HCT116 (cell line): Measurements from ENCODE around the gene SLC8A2. TPM values are rescaled to one million over a fixed set of nuclear protein-coding genes. Genes with fewer than 3 reads are reported as not detected.

Experiments
- ATAC-seq: fragments of 200-7000 bp; cut with Tn5 transposase; 2 replicates; pipeline ENCODE4 v1.9.1; 2020; ENCODE audit warnings: mild to moderate bottlenecking, moderate library complexity
- BruUV-seq: library from RNA; stranded (reverse); fragments of 400-500 nt; replicated peaks from 2 replicates; lab custom pipeline; 2021; lab: Mats Ljungman, UMichigan
- CTCF ChIA-PET: fragments of 300-600 bp; sonication (Branson Sonifier 250); formaldehyde crosslinking; loops from one replicate; lab custom pipeline; 2021; ENCODE audit warnings: antibody characterized with exemption; lab: Charles Lee
- POLR2A ChIA-PET: fragments of 300-600, 350-600 bp; sonication (Branson Sonifier 250); formaldehyde crosslinking; loops from one replicate; lab custom pipeline; 2021; ENCODE audit warnings: antibody characterized with exemption; lab: Charles Lee
- RAD21 ChIA-PET, 2 experiments: fragments of 300-600 bp; sonication (Branson Sonifier 250); formaldehyde crosslinking; loops; one replicate each; lab custom pipeline; 2023; ENCODE audit warnings: low total read pairs in 2 of 2; ENCODE audit not compliant: uncharacterized antibody in 2 of 2, unreplicated experiment in 2 of 2, low non-redundant PET in 1 of 2; lab: Charles Lee
- DNase-seq: peaks from one replicate; pipeline ENCODE4 v3.0.0-alpha.2; 2010; ENCODE audit warnings: low read depth, low spot score
- H2AFZ ChIP-seq: fragments of 200-600 bp; shearing (Covaris generic), sonication (generic); 2 replicates; pipeline ENCODE4 v1.6.1; 2017; ENCODE audit warnings: low read depth, mixed run types, mixed read lengths, antibody characterized with exemption, low read length; ENCODE audit not compliant: poor library complexity, severe bottlenecking
- H3K27ac ChIP-seq: 2 replicates; pipeline ENCODE4 v1.5.1; 2012; ENCODE audit warnings: low read depth, low read length
- H3K27me3 ChIP-seq: fragments of 200-600 bp; sonication (generic); 2 replicates; pipeline ENCODE4 v1.6.1; 2016; ENCODE audit warnings: mixed run types, low read length, mixed read lengths; ENCODE audit not compliant: insufficient read depth
- H3K36me3 ChIP-seq, 2 experiments: fragments of 200-500 bp in 1 of 2; fragments of 200-600 bp in 1 of 2; sonication (Bioruptor generic) in 1 of 2; sonication (generic) in 1 of 2; 2 replicates each; pipeline versions ENCODE4 v1.5.1 to v1.6.1; 2014 to 2016; ENCODE audit warnings: low read length in 2 of 2, inconsistent platforms in 1 of 2, mixed read lengths in 1 of 2, mixed run types in 1 of 2; ENCODE audit not compliant: insufficient read depth in 2 of 2, control insufficient read depth in 1 of 2
- H3K4me1 ChIP-seq, 2 experiments: fragments of 200-600 bp in 1 of 2; sonication (generic) in 1 of 2; 2 replicates each; pipeline versions ENCODE4 v1.5.1 to v1.6.1; 2012 to 2017; ENCODE audit warnings: low read length in 2 of 2, inconsistent platforms in 1 of 2, mild to moderate bottlenecking in 1 of 2, mixed read lengths in 1 of 2, mixed run types in 1 of 2, moderate library complexity in 1 of 2; ENCODE audit not compliant: insufficient read depth in 2 of 2, control insufficient read depth in 1 of 2
- H3K4me2 ChIP-seq: fragments of 200-600 bp; sonication (generic); 2 replicates; pipeline ENCODE4 v1.6.1; 2017; ENCODE audit warnings: mixed run types, low read length, mixed read lengths
- H3K4me3 ChIP-seq, 2 experiments: fragments of 200-600 bp in 1 of 2; sonication (generic) in 1 of 2; replicated peaks in 1 of 2; 2 replicates each; pipeline ENCODE4 v1.5.1; 2011 to 2016; ENCODE audit warnings: low read length in 2 of 2, control low read depth in 1 of 2, low read depth in 1 of 2, mild to moderate bottlenecking in 1 of 2, mixed read lengths in 1 of 2, mixed run types in 1 of 2
- H3K79me2 ChIP-seq: fragments of 200-600 bp; sonication (generic); 2 replicates; pipeline ENCODE4 v1.6.1; 2017; ENCODE audit warnings: mild to moderate bottlenecking, mixed run types, low read length, moderate library complexity, mixed read lengths; ENCODE audit not compliant: insufficient read depth
- H3K9ac ChIP-seq: fragments of 200-600 bp; sonication (generic); 2 replicates; pipeline ENCODE4 v1.6.1; 2016; ENCODE audit warnings: low read length, mixed read lengths
- H3K9me2 ChIP-seq: fragments of 200-600 bp; sonication (generic), shearing (Covaris generic); 2 replicates; pipeline ENCODE4 v1.6.1; 2017; ENCODE audit warnings: mixed run types, mild to moderate bottlenecking, moderate library complexity; ENCODE audit not compliant: insufficient read depth
- H3K9me3 ChIP-seq, 2 experiments: fragments of 200-500 bp in 1 of 2; fragments of 200-600 bp in 1 of 2; sonication (Bioruptor generic) in 1 of 2; sonication (generic) in 1 of 2; 2 replicates each; pipeline ENCODE4 v1.6.1; 2014 to 2017; ENCODE audit warnings: low read length in 2 of 2, mixed read lengths in 2 of 2, inconsistent platforms in 1 of 2, low read depth in 1 of 2, mild to moderate bottlenecking in 1 of 2, mixed run types in 1 of 2, moderate library complexity in 1 of 2; ENCODE audit not compliant: control insufficient read depth in 1 of 2, insufficient read depth in 1 of 2
- H4K20me1 ChIP-seq: fragments of 200-600 bp; sonication (generic), shearing (Covaris generic); 2 replicates; pipeline ENCODE4 v1.6.1; 2017; ENCODE audit warnings: mixed run types, mild to moderate bottlenecking, moderate library complexity; ENCODE audit not compliant: insufficient read depth
- EGR1 ChIP-seq: IDR thresholded peaks from 2 replicates; pipeline ENCODE4 v1.6.1; 2012; ENCODE audit warnings: low read depth
- TCF7L2 ChIP-seq: IDR thresholded peaks from 2 replicates; pipeline ENCODE4 v1.7.0; 2011; ENCODE audit warnings: borderline replicate concordance, inconsistent platforms; ENCODE audit not compliant: insufficient read depth, insufficient read length; ENCODE audit errors: extremely low read depth
- intact Hi-C: fragments of 100-400 bp; cut with micrococcal nuclease; formaldehyde crosslinking; loops from 2 replicates; pipeline ENCODE4 v1.10.0; 2022
- total RNA-seq: library from RNA; stranded (reverse); gene quantifications from one replicate; pipeline ENCODE4 v1.2.1, GENCODE V29; 2021; ENCODE audit not compliant: unreplicated experiment
- TF ChIP-seq, protein P1 (sequence below): IDR thresholded peaks from 2 replicates; pipeline ENCODE4 v1.6.1; 2012
- TF ChIP-seq, protein P2 (sequence below), 3 experiments: fragments of 200-600 bp in 1 of 3; sonication (generic) in 1 of 3; IDR thresholded peaks in 2 of 3; conservative IDR thresholded peaks in 1 of 3; 2 replicates each; pipeline ENCODE4 v1.5.1; 2012 to 2017; ENCODE audit warnings: low read depth in 2 of 3, low read length in 2 of 3, antibody characterized with exemption in 1 of 3, borderline replicate concordance in 1 of 3, control low read depth in 1 of 3, mild to moderate bottlenecking in 1 of 3, mixed read lengths in 1 of 3, mixed run types in 1 of 3, moderate library complexity in 1 of 3; ENCODE audit not compliant: insufficient read depth in 1 of 3
- TF ChIP-seq, protein P3 (sequence below): IDR thresholded peaks from 2 replicates; pipeline ENCODE4 v1.6.1; 2012; ENCODE audit warnings: low read depth

SLC8A2 gene
- total RNA-seq, 1 experiment from 2014 or later: 0.98 TPM

DNA sequence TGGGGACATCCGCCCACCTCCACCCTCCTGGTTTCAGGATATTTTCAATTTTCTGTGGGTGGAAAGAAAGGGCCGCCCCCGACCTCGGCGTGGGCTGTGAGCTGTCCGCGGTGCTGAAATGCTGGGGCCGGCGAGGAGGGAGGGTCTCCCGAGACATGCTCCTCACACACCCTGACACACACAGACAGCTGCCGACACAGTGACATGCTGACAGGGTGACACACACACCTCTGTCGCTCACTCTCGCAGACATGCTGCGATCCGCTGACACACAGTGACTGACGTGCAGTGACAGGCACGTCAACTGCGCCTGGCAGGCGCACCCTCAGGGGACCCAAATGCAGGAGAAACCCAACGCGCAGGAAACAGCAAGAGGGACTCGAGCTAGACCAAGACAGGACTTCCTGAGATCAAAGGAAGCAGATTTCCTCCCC lies 27.3 kb downstream of the SLC8A2 start:
- Histone ChIP-seq H3K4me2 (no peak overlapping the region), H3K4me3 (no peak overlapping the region), H3K36me3 (no peaks in the 10 kb centered on the region), H2AFZ (no peak overlapping the region), H3K4me1 (peaks cover 17 to 23% of the 10 kb centered on the region in 2 experiments), H3K9ac (no peak overlapping the region), H3K9me2 (no peaks in the 10 kb centered on the region), H3K9me3 (no peaks in the 10 kb centered on the region), H3K79me2 (no peaks in the 10 kb centered on the region), H4K20me1 (no peaks in the 10 kb centered on the region), H3K27me3 (peaks cover 15% of the 10 kb centered on the region), H3K27ac (no peak overlapping the region)
- ChIA-PET POLR2A (no interaction called here), RAD21 (no interaction called here), CTCF (interaction anchor here (3.6 kb wide), 1 partner anchor 8 kb away, joined by 32 read pairs; no protein-coding TSS in a partner anchor)
- DNase-seq (no peak), ATAC-seq (no peak)
- no TSS peak for BruUV-seq
- intact Hi-C loops: loop anchor here (10.0 kb wide), 1 partner anchor 160 kb away; the partner anchor contains the start of gene BICRA
- TF ChIP-seq TCF7L2: no peak
- TF ChIP-seq, protein P1, sequence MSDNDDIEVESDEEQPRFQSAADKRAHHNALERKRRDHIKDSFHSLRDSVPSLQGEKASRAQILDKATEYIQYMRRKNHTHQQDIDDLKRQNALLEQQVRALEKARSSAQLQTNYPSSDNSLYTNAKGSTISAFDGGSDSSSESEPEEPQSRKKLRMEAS: no peak
- TF ChIP-seq, protein P2, sequence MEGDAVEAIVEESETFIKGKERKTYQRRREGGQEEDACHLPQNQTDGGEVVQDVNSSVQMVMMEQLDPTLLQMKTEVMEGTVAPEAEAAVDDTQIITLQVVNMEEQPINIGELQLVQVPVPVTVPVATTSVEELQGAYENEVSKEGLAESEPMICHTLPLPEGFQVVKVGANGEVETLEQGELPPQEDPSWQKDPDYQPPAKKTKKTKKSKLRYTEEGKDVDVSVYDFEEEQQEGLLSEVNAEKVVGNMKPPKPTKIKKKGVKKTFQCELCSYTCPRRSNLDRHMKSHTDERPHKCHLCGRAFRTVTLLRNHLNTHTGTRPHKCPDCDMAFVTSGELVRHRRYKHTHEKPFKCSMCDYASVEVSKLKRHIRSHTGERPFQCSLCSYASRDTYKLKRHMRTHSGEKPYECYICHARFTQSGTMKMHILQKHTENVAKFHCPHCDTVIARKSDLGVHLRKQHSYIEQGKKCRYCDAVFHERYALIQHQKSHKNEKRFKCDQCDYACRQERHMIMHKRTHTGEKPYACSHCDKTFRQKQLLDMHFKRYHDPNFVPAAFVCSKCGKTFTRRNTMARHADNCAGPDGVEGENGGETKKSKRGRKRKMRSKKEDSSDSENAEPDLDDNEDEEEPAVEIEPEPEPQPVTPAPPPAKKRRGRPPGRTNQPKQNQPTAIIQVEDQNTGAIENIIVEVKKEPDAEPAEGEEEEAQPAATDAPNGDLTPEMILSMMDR (IDR thresholded peaks at IDR 0.05 in 2 of 3, conservative IDR thresholded peaks at IDR 0.05 in 1 of 3; ENCODE audit: borderline replicate concordance in 1 of 3, insufficient read depth in 1 of 3, low read depth in 2 of 3, low read length in 2 of 3): no peak
- TF ChIP-seq EGR1: peak; percentile 45; the same call in 1 of the 2 replicates
- TF ChIP-seq, protein P3, sequence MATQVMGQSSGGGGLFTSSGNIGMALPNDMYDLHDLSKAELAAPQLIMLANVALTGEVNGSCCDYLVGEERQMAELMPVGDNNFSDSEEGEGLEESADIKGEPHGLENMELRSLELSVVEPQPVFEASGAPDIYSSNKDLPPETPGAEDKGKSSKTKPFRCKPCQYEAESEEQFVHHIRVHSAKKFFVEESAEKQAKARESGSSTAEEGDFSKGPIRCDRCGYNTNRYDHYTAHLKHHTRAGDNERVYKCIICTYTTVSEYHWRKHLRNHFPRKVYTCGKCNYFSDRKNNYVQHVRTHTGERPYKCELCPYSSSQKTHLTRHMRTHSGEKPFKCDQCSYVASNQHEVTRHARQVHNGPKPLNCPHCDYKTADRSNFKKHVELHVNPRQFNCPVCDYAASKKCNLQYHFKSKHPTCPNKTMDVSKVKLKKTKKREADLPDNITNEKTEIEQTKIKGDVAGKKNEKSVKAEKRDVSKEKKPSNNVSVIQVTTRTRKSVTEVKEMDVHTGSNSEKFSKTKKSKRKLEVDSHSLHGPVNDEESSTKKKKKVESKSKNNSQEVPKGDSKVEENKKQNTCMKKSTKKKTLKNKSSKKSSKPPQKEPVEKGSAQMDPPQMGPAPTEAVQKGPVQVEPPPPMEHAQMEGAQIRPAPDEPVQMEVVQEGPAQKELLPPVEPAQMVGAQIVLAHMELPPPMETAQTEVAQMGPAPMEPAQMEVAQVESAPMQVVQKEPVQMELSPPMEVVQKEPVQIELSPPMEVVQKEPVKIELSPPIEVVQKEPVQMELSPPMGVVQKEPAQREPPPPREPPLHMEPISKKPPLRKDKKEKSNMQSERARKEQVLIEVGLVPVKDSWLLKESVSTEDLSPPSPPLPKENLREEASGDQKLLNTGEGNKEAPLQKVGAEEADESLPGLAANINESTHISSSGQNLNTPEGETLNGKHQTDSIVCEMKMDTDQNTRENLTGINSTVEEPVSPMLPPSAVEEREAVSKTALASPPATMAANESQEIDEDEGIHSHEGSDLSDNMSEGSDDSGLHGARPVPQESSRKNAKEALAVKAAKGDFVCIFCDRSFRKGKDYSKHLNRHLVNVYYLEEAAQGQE: peak; percentile 90
